GM12801 (cell line): Measurements from ENCODE around the gene NEUROG1.

Source experiments
- CTCF ChIP-seq: IDR thresholded peaks from one replicate; pipeline ENCODE4 v1.5.1; 2011; ENCODE audit warnings: control low read depth; ENCODE audit not compliant: insufficient read length; ENCODE audit errors: extremely low read depth

NEUROG1 gene

GRCh38 chr5:135490245-135491037, 45.3 kb downstream of the NEUROG1 start:
- TF ChIP-seq CTCF, result no peak

- no peak for TF ChIP-seq CTCF
Observed at GRCh38 chr5:135489466-135490244, 46.1 kb downstream of the NEUROG1 start.

GRCh38 chr5:135488727-135489465, 46.9 kb downstream of the NEUROG1 start:
- no peak for TF ChIP-seq CTCF

- no peak for TF ChIP-seq CTCF
Observed at GRCh38 chr5:135487839-135488514, 47.8 kb downstream of the NEUROG1 start.

- TF ChIP-seq CTCF, result no peak
Observed at GRCh38 chr5:135487037-135487395, 48.7 kb downstream of the NEUROG1 start.

- TF ChIP-seq CTCF, result no peak
Observed at GRCh38 chr5:135486131-135487036, 49.4 kb downstream of the NEUROG1 start.
